ENCODE results near the gene BCAP29.

GRCh38 chr7:107605218-107605815, 25.3 kb downstream of the BCAP29 start:
- no peak for TF ChIP-seq EZH2 (IDR thresholded peaks at IDR 0.05; ENCODE audit: borderline replicate concordance, low read depth, low read length, severe bottlenecking)
- TF ChIP-seq POLR2A (IDR thresholded peaks at IDR 0.05; ENCODE audit: low read depth, low read length), result no peak
- no peak for TF ChIP-seq POLR2AphosphoS5 (IDR thresholded peaks at IDR 0.05; ENCODE audit: insufficient read depth, low read depth, low read length)
- no peak for TF ChIP-seq CTCF (IDR thresholded peaks at IDR 0.05; ENCODE audit: extremely low read depth in 1 of 2, insufficient read depth in 1 of 2, low read depth in 1 of 2, low read length in 2 of 2)
- no peak for TF ChIP-seq FOS (IDR thresholded peaks at IDR 0.05; ENCODE audit: borderline replicate concordance, insufficient read depth, low read length)
- no peak for TF ChIP-seq GATA2 (IDR thresholded peaks at IDR 0.05; ENCODE audit: insufficient read depth, insufficient read length, low read depth, low read length)
- TF ChIP-seq MYC (IDR thresholded peaks at IDR 0.05; ENCODE audit: low read depth, low read length), result no peak
- TF ChIP-seq, protein P1, sequence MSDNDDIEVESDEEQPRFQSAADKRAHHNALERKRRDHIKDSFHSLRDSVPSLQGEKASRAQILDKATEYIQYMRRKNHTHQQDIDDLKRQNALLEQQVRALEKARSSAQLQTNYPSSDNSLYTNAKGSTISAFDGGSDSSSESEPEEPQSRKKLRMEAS (IDR thresholded peaks at IDR 0.05; ENCODE audit: insufficient read depth, insufficient read length), result no peak

Data from endothelial cell of umbilical vein (primary cell).